Activated CD8-positive, alpha-beta memory T cell treated with anti-CD3 and anti-CD28 coated beads, Interleukin-2, amount 50 U/mL, for 24 hours (primary cell): ENCODE measurements around the gene ABHD15.
"Not testable (repeated sequence)": the region's sequence is repeated elsewhere in the genome, so short reads cannot be mapped to it uniquely, and the experiment has no call there.

Experiments
- DNase-seq: peaks from one replicate; pipeline ENCODE4 v3.0.0-alpha.2; 2020; ENCODE audit errors: extremely low read depth

The ABHD15 gene

DNA sequence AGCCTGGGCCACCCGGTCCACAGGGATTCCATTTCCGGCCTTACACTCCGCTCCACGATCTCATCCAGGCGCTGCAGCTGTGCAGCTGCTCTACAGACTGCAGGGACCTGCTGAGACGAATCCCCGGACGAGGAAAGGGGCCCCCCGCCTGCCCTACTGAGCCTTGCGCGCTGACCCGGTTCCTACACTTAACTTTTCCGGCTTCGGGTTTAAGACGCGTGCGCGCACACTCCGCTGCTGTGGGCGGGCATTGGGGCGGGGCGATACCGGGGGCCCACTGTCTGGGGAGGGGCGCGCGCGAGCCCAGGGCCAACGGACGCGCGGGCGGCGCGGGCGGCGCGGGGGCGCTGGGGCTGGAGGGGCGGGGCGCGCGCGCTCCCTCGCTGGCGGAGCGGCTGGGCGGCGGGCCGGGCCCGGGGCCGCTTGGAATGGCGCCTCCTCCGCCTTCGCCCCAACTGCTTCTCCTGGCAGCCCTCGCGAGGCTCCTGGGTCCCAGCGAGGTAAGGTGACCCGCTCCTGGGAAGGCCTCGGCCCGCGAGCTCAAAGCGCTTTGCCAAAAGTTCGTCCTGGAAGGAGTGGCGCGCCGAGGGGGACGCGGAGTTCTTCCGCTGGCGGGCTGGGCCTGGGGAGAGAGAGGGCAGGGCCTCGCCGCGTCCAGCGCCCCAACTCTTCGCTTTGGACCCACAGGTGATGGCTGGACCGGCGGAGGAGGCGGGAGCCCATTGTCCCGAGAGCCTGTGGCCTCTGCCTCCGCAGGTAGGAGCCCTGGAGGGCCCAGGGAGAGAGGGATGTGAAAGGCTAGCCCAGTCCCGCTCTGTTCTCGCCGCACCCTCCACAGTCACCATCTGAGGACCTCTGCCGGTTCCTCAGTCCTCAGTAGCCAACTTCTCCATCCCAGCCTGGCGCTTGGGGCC, 1.8 kb upstream of the ABHD15 start, which contains the start of gene TP53I13:
Gene TP53I13 (plus strand): TSS at position 371 of the 914 bp plus-strand sequence. CDS start 58 bp downstream, at position 429.
- peak; percentile 68 for DNase-seq

DNA sequence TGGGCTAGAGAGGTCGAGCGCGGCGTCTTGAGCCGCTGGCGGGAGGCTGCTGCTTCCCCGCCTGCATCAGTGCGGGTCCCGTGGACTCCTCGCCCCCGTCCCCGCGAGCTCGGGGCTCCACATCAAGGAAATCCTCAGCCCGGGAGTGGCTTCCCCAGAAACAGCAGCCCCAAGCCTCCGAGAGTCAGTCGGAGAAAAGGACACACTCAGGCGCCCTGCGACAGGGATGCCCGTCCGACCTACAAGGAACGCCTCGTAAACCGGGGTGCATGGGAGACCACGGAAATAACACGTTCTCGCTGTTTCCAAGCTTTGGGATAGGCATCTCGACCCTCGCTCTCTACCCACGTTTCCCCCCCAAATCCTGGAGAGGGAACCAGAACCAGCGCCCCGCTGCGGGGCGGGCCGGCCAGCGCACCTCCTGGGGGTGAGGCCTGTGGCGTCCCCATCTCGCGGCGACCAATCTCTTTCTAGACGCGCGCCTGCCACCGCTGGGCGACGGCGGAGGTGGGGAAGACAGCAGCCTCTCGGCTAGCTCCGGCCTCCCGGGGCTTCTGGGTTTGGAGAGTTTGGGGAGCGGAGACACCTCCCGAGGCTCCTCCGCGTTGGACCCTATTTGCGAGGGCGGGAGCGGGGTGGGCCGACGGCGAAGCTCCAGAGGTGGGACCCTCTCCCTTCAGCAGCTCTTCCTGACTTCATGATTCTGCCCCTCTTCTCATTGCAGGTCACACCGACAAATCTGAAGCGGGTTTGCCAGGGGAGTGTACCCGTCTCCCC, 905 bp upstream of the ABHD15 start:
- no peak for DNase-seq

DNA sequence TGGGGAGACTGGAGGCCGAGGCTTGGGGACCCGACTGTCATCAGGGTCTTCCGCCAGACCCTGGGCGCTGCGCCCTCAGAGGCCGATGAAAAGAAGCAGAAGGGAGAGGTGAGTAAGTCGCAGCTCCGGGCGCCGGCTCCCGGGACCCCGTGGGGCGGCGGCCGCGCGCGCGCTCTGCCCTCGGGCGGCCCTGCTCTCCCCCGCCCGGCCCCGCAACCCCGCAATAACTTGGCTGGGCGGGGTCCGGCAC, 392 bp upstream of the ABHD15 start:
- DNase-seq = no peak

- DNase-seq = no peak
Measured at GRCh38 chr17:29565643-29566472, 979 bp downstream of the ABHD15 start.

GRCh38 chr17:29563816-29564215, 3.0 kb downstream of the ABHD15 start:
- no peak for DNase-seq

- no peak for DNase-seq
Measured at GRCh38 chr17:29562615-29563014, 4.2 kb downstream of the ABHD15 start.

DNA sequence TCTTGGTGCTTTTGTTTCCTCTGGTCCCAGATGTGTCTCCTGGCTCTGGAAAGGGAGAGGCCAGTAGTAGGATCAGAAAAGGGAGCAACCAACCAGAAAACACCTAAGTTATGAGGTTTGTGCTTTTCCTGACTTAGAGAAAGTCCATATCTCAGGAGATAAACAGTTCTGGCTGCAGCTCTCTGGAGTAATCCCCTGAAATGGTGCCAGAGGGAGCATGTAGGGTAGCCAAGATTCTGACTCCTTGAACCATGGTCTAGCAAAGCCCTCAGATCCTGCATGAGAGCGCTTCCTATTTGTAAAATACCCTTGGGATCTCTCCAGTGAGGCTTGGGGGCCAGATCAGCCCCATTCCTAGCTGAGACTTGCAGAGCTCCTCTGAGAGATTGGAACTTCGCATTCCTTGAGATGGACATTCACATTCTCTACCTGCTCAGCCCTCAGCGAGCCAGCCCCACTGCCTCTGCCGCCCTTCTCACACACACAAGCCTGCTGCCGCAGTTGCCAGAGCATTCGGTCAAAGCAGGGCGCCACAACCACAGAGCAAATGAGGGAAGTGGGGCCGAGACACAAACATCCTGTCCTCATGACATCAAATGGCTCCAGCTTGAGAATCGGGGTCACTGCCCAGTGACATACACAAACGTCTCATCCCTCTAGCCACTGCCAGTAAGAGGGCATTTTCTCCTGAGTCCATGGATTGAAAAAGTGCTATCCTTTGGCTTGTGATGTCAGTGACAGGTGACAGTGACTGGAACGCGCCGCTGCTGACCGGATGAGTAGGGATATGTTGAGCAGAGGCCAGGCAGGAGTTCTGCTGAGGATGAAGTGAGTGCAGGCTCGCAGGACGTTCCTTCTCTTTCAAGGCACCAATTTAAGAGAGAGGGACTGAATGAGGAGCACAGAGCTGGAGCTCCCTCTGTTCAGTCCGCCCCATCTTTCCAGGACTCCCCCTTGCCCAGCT, 5.0 kb downstream of the ABHD15 start:
- no peak for DNase-seq

DNA sequence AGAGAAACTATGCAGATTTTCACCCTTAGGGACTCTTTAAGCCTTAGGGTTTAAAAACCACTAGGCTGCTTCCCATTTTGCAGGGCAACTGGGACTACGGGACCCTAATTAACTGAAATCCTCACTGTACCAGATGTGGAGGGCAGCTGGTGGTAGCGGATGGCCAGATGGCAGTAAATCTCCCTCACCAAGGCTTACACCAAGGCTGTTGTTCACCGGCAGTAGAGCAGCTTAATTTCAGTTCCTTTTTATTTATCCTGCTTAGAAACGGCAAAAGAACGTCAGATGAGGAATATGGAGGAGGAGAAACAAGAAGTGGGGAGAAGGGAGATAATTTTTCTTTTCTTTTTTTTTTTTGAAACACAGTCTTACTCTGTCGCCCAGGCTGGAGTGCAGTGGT, 6.5 kb downstream of the ABHD15 start:
- no peak for DNase-seq

- DNase-seq = no peak
Measured at GRCh38 chr17:29559640-29560039, 7.2 kb downstream of the ABHD15 start.

DNA sequence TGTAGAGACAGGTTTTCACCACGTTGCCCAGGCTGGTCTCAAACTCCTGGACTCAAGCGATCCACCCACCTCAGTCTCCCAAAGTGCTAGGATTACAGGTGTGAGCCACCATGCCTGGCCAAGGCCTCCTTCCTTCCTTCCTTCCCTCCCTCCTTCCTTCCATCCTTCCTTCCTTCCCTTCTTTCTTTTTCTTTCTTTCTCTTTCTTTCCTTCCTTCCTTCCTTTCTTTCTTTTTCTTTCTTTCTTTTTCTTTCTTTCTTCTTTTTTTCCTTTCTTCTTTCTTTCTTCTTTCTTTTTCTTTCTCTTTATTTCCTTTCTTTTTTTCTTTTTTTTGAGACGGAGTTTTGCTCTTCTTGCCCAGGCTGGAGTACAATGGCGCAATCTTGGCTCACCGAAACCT, 8.7 kb downstream of the ABHD15 start:
- DNase-seq = not testable (repeated sequence)

GRCh38 chr17:29557739-29558116, 9.1 kb downstream of the ABHD15 start:
- DNase-seq = no peak

DNA sequence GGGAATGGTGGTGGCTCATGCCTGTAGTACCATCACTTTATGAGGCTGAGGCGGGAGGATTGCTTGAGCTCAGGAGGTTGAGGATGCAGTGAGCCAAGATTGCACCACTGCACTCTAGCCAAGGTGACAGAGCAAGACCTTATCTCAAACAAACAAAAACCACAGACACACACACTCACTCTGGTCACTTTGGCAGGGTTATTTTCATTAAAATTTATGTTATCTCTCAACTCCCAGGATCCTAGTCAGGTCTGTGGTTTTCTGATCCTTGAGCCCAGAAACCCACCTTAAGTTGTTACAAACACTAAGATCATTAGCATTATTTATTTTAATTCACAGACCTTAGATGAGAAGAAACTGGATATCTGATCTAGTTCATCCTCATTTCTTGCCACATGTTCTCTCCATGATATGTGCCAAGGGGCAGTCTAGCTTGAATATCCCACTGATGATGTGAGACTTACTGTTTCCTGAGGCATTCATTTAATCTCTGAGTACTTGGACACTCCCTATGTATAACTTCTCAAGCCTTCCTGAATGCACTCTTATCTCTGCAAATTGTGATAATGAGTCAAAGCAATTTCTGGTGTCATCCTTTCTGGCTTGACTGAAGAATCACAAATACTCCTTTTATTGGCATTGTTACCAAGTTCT, 9.6 kb downstream of the ABHD15 start:
- no peak for DNase-seq

GRCh38 chr17:29555840-29556239, 11.0 kb downstream of the ABHD15 start:
- no peak for DNase-seq

DNA sequence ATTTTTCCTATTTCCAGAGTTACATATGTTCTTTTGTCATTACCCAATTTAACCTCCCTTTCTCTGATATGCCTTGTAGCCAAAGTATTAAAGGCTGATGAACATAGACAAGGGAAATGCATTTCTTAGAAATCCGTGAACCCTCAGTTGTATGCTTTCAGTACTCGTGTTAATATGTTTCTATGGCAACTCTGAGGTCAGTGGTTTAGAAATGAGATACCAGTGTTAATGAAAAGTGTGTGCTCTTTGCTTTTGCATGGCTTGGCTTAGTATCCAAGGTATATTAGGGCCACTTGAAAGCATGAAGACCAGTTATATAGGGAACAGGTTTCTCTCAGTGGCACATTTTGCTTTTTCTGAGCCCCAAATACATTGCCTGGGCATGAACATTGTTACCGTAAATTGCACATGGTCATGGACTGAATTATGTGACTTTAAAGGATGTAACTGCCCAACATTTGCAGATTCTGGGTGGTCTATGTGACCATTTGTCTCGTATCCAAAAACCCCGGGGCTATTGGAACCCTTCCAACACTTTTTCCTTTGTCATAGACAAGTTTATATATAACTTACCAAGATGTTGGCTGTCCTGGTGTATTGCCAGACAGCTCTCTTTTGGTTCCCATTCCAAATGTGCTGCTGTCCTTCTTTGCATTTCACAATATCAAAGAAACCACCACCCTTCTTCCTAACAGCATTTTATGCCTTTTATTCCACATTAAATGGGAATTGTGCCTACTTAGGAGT, 17.5 kb downstream of the ABHD15 start:
- no peak for DNase-seq

- no peak for DNase-seq
Measured at GRCh38 chr17:29546830-29547229, 20.0 kb downstream of the ABHD15 start.

- DNase-seq = no peak
Measured at GRCh38 chr17:29546085-29546484, 20.8 kb downstream of the ABHD15 start.

DNA sequence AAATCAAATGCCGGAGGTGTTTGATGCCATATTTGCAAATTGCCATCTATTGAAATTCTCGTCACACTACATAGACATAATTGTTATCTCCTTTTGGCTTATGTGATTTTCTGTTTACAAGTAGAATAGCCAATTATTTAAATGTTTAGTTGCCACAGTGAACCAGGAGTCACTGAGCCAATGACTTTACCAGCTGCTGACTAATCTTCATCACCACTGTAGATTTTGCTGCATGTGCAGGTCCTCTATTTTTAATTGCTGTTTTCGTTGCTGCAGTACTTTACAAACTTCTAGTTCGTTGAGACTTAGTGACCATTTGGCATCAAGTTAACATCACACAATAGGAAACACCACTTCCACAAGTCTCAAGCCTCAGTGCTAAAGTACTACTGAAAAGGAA, 22.8 kb downstream of the ABHD15 start:
- DNase-seq = no peak

DNA sequence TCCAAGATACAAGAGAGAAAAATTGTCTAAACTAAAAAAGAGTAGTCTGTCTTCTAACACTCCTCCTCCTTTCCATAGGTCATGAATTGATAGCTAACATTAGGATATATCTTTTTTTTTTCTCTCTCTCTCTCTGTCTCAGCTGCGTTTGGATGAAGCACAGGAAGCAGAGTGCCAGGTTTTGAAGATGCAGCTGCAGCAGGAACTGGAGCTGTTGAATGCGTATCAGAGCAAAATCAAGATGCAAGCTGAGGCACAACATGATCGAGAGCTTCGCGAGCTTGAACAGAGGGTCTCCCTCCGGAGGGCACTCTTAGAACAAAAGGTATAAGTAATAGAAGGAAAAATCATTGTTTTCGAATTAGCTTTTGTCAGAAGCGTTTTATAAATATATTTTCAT, 32.9 kb downstream of the ABHD15 start:
- no peak for DNase-seq

DNA sequence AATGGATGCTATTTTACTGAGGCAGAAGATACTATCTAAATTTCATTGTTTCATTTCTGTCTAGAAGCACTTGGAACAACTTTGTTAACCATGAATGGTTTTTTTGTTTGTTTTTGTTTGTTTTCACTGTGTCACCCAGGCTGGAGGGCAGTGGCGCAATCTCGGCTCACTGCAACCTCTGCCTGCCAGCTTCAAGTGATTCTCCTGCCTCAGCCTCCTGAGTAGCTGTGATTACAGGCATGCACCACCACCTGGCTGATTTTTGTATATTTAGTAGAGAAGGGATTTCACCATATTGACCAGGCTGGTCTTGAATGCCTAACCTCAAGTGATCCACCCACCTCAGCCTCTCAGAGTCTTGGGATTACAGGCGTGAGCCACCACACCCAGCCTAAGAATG, 40.5 kb downstream of the ABHD15 start:
- no peak for DNase-seq

DNA sequence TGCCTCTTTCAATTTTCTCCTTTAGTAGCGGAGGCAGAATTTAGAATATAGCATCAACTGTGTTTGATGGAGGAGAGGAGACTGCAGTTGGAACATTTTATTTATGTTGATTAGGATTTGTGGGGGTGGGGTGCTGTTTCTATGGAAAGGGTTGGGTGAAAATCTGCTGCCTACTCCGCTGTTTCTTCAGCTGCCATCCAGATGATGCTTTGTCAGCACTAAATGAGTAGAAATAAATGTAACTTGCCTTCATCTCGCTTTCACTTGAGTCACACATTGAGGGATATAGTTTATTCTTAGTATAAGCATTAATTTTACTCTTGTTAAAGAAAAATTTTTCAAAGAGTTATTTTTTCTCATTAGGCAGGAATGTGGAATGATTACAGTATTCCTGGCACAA, 42.1 kb downstream of the ABHD15 start:
- no peak for DNase-seq
